Measurements from ENCODE around the gene PLA2G7.
"Not testable (repeated sequence)": the region's sequence is repeated elsewhere in the genome, so short reads cannot be mapped to it uniquely, and the experiment has no call there.

Gene PLA2G7

GRCh38 chr6:46734867-46735719, at the start of gene PLA2G7:
PLA2G7 (minus strand) TSS chr6:46735375; CDS start chr6:46722891, 12,484 bp downstream.
- peaks cover 80% of the 10 kb centered on the region for H3K27me3 ChIP-seq (ENCODE audit: insufficient read depth, low read length)
- peak within 1 kb of the TSS; percentile 65 for H3K4me3 ChIP-seq (ENCODE audit: low read depth, low read length)
- H3K27ac ChIP-seq (ENCODE audit: low read depth, low read length) = no peak within 1 kb of the TSS
- no peaks in the 10 kb centered on the region for H3K4me1 ChIP-seq (ENCODE audit: control insufficient read depth, insufficient read depth, low read length, unreplicated experiment)
- H3K36me3 ChIP-seq (ENCODE audit: insufficient read depth, low read length) = no peaks in the 10 kb centered on the region
- no peaks in the 10 kb centered on the region for H3K79me2 ChIP-seq (ENCODE audit: control insufficient read depth, insufficient read depth, low read length, unreplicated experiment)
- peak within 1 kb of the TSS; percentile 37 for H2AFZ ChIP-seq (ENCODE audit: low read length, unreplicated experiment)

DNA sequence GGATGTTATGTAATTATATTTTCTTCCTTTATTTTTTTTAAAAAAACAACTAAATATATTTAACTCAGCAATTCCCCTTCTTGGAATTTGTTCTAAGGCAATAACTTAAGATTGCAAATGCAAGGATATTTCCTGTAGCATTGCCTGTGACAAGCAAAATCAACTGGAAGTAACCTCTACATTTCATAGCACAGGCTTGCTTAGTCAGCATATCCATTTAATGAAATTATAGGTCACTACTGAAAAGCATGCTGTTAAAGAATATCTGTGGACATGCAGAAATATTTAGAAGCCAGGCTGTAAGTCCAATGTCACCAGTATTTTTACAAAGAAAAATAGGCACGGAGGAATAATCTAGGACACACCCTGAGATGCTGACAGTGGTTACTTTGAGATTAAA, 49.4 kb upstream of the PLA2G7 start:
- Histone ChIP-seq H3K4me3 (ENCODE audit: low read depth, low read length) (no peak overlapping the region), H2AFZ (ENCODE audit: low read length, unreplicated experiment) (no peak overlapping the region), H3K27me3 (ENCODE audit: insufficient read depth, low read length) (peaks cover 5% of the 10 kb centered on the region; the same call in 1 of the 2 replicates), H3K4me1 (ENCODE audit: control insufficient read depth, insufficient read depth, low read length, unreplicated experiment) (no peaks in the 10 kb centered on the region), H3K79me2 (ENCODE audit: control insufficient read depth, insufficient read depth, low read length, unreplicated experiment) (no peaks in the 10 kb centered on the region), H3K36me3 (ENCODE audit: insufficient read depth, low read length) (no peaks in the 10 kb centered on the region), H3K27ac (ENCODE audit: low read depth, low read length) (no peak overlapping the region)

DNA sequence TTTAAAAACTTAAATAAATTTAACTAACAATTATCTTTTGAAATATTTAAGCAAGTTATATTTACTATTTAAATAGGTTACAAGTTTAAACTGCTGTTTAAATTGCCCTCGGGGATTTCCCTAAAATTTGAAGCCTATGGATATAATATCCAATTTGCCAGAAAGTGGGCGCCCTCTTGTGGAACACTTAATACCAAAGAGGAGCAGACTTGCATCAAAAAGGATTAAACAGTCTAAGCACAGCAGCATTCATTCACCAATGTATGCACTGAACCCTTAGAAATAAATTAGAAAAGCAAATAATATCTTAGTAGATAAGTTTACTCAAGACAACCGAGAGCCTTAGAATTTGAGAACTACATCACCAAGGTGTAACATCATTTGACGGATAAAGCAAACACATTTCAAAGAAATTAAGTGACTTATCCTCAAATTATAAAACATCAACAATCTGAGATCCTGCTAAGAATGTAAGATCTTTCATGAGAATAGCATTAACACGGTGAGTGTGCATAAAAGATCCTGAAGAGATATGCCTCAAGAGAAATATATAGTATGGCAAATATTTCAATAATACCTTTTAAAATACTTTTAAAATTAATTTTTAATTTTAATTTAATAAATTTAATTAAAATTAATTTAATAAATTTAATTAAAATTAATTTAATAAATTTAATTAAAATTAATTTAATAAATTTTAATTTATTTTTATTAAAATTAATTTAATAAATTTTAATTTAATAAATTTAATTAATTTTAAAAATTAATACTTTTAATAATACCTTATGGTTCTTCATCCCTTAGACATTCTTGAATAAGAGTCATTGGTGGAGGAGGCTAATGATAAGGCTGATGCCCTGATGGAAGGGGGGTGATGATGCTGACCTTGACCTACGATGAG, 46.6 kb upstream of the PLA2G7 start:
- H3K27me3 ChIP-seq (ENCODE audit: insufficient read depth, low read length) = peaks cover 5% of the 10 kb centered on the region; the same call in 1 of the 2 replicates
- H3K27ac ChIP-seq (ENCODE audit: low read depth, low read length) = no peak overlapping the region
- H3K36me3 ChIP-seq (ENCODE audit: insufficient read depth, low read length) = no peaks in the 10 kb centered on the region
- H2AFZ ChIP-seq (ENCODE audit: low read length, unreplicated experiment) = no peak overlapping the region
- no peak overlapping the region for H3K4me3 ChIP-seq (ENCODE audit: low read depth, low read length)
- H3K4me1 ChIP-seq (ENCODE audit: control insufficient read depth, insufficient read depth, low read length, unreplicated experiment) = no peaks in the 10 kb centered on the region
- H3K79me2 ChIP-seq (ENCODE audit: control insufficient read depth, insufficient read depth, low read length, unreplicated experiment) = no peaks in the 10 kb centered on the region

DNA sequence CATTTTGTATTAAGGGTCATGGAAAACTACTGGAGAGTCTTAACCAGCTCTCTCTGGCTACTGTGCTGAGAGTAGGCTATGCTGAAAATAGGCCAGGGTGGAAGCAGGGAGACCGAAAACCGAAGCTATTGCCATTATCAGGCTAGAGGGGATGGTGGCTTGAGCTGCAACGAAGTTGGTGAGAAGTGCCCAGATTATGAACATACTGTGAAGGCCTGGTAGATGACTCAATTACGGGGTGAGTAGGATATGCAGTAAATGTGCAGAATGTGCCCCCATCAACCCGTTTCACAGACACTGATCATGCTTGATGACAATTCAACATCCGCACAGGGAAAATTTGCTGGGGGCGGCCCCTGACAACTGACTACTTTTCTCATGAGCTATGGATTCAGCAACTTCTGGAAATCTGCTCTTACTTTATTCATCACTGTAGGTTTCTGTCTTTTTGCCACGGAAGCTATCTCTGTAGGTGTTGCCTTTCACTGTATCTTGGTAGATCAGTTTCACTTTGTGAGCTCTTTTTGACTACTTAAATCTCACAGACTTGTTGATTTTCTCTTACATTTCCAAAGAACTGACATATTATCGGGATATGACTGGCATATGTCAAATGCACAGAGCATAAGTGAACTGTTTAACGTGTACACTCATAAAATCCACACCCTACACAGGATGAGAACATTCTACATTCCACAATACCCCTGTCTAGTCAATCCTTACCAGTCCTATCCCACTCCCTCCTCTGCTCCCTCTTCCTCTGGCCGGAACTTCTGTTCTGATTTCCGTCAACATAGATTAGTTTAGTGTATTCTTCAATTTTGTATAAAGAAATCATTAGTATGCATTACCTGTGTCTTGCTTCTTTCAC, 42.5 kb upstream of the PLA2G7 start:
- Histone ChIP-seq H2AFZ (ENCODE audit: low read length, unreplicated experiment) (no peak overlapping the region), H3K4me1 (ENCODE audit: control insufficient read depth, insufficient read depth, low read length, unreplicated experiment) (no peaks in the 10 kb centered on the region), H3K4me3 (ENCODE audit: low read depth, low read length) (no peak overlapping the region), H3K36me3 (ENCODE audit: insufficient read depth, low read length) (no peaks in the 10 kb centered on the region), H3K79me2 (ENCODE audit: control insufficient read depth, insufficient read depth, low read length, unreplicated experiment) (no peaks in the 10 kb centered on the region), H3K27ac (ENCODE audit: low read depth, low read length) (no peak overlapping the region), H3K27me3 (ENCODE audit: insufficient read depth, low read length) (peaks cover 5% of the 10 kb centered on the region; the same call in 1 of the 2 replicates)

GRCh38 chr6:46776070-46776712, 41.0 kb upstream of the PLA2G7 start:
- H3K4me3 ChIP-seq (ENCODE audit: low read depth, low read length) = no peak overlapping the region
- H3K79me2 ChIP-seq (ENCODE audit: control insufficient read depth, insufficient read depth, low read length, unreplicated experiment) = no peaks in the 10 kb centered on the region
- no peak overlapping the region for H2AFZ ChIP-seq (ENCODE audit: low read length, unreplicated experiment)
- H3K36me3 ChIP-seq (ENCODE audit: insufficient read depth, low read length) = no peaks in the 10 kb centered on the region
- no peak overlapping the region for H3K27ac ChIP-seq (ENCODE audit: low read depth, low read length)
- peaks cover 5% of the 10 kb centered on the region; the same call in 1 of the 2 replicates for H3K27me3 ChIP-seq (ENCODE audit: insufficient read depth, low read length)
- H3K4me1 ChIP-seq (ENCODE audit: control insufficient read depth, insufficient read depth, low read length, unreplicated experiment) = no peaks in the 10 kb centered on the region

- not testable (repeated sequence) for H3K79me2 ChIP-seq (ENCODE audit: control insufficient read depth, insufficient read depth, low read length, unreplicated experiment); H2AFZ ChIP-seq (ENCODE audit: low read length, unreplicated experiment); H3K4me3 ChIP-seq (ENCODE audit: low read depth, low read length); H3K4me1 ChIP-seq (ENCODE audit: control insufficient read depth, insufficient read depth, low read length, unreplicated experiment); H3K27me3 ChIP-seq (ENCODE audit: insufficient read depth, low read length); H3K36me3 ChIP-seq (ENCODE audit: insufficient read depth, low read length); H3K27ac ChIP-seq (ENCODE audit: low read depth, low read length)
These were observed 39.6 kb upstream of the PLA2G7 start for GRCh38 chr6:46774736-46775135.

DNA sequence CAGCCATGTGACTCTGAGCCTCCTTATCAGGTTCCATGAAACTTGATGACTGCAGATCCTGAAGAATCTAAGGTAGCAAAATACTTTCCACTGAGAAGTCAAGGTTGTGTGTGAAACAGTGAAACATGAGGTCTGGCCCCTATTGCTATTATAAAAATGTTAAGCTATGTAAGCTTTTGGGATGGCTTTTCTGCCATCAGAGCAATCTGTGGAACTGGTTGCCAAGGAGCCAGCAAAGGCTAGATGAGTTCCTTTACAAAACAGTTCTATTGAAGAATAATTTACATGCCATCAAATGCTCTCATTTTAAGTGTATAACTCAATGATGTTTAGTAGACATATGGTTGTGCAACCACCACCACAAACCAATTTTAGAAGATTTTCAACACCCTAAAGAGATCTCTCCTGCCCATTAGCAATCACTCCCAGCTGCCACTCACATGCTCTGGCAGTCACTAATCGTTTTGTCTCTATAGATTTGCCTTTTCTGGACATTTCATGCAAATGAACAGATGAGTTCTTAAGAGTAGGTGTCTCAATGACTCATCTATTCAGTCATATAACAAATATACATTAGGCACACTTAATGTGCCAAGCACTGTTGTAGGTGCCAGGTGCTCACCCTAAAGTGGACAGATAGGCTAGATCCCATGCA, 38.2 kb upstream of the PLA2G7 start:
- Histone ChIP-seq H3K36me3 (ENCODE audit: insufficient read depth, low read length) (no peaks in the 10 kb centered on the region), H3K27me3 (ENCODE audit: insufficient read depth, low read length) (no peaks in the 10 kb centered on the region), H3K4me1 (ENCODE audit: control insufficient read depth, insufficient read depth, low read length, unreplicated experiment) (no peaks in the 10 kb centered on the region), H3K27ac (ENCODE audit: low read depth, low read length) (no peak overlapping the region), H3K4me3 (ENCODE audit: low read depth, low read length) (no peak overlapping the region), H3K79me2 (ENCODE audit: control insufficient read depth, insufficient read depth, low read length, unreplicated experiment) (no peaks in the 10 kb centered on the region), H2AFZ (ENCODE audit: low read length, unreplicated experiment) (no peak overlapping the region)

DNA sequence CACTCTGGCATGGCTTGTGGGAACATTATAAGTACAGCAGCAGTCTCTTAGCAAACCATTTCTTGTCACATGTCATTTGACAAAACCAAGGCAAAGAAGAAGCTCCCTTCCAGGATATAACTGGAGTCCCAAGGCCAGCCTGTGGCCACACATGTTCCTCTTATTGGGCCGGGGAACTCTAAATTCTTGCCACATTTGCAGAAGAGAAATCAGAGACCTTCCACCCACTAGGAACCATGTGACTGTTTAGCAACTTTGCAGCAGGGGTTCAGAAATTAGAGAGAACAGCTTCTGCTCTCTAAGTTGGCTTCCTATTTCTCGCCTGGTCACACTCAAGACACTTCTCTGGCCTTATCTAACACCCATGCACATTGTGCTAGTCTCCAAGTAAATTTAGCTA, 37.6 kb upstream of the PLA2G7 start:
- Histone ChIP-seq H3K36me3 (ENCODE audit: insufficient read depth, low read length) (no peaks in the 10 kb centered on the region), H3K4me1 (ENCODE audit: control insufficient read depth, insufficient read depth, low read length, unreplicated experiment) (no peaks in the 10 kb centered on the region), H3K27me3 (ENCODE audit: insufficient read depth, low read length) (no peaks in the 10 kb centered on the region), H3K4me3 (ENCODE audit: low read depth, low read length) (no peak overlapping the region), H3K27ac (ENCODE audit: low read depth, low read length) (no peak overlapping the region), H3K79me2 (ENCODE audit: control insufficient read depth, insufficient read depth, low read length, unreplicated experiment) (no peaks in the 10 kb centered on the region), H2AFZ (ENCODE audit: low read length, unreplicated experiment) (no peak overlapping the region)

- Histone ChIP-seq H2AFZ (ENCODE audit: low read length, unreplicated experiment) (no peak overlapping the region), H3K27ac (ENCODE audit: low read depth, low read length) (no peak overlapping the region), H3K79me2 (ENCODE audit: control insufficient read depth, insufficient read depth, low read length, unreplicated experiment) (no peaks in the 10 kb centered on the region), H3K4me1 (ENCODE audit: control insufficient read depth, insufficient read depth, low read length, unreplicated experiment) (no peaks in the 10 kb centered on the region), H3K27me3 (ENCODE audit: insufficient read depth, low read length) (no peaks in the 10 kb centered on the region), H3K36me3 (ENCODE audit: insufficient read depth, low read length) (no peaks in the 10 kb centered on the region), H3K4me3 (ENCODE audit: low read depth, low read length) (no peak overlapping the region)
These were observed 36.8 kb upstream of the PLA2G7 start for GRCh38 chr6:46772016-46772415.

Data from ACC112 (cell line).